ENCODE data around the gene TTC39B. TPM values are rescaled to one million over a fixed set of nuclear protein-coding genes. Genes with fewer than 3 reads are reported as not detected.

Gene TTC39B
- total and polyA plus RNA-seq, 2 donors (not counting 3 experiments of a cell fraction or from before 2014, with no cell fraction given), result 1.0 to 5.4 TPM

DNA sequence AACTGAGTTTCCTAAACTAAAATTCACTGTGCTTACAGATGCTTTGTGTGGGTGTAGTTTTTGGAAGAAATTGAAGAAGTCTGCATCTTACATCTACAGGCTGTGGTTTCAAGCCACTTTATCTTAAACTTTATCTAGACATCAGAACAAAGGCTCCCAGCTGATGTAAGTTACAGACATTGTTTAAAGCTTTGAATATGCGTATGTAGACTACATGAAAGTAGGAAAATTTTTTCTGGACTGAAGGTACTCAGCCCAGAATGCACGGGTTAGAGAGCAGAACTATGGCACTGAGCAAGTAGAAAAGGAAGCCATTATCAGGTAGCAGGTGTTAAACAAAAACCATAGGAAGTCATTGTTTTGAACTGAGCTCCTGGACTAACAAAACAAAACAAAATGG is 185.4 kb downstream of the TTC39B start:
- ChIA-PET POLR2A (no interaction called here), CTCF (interaction anchor here (0.7 to 1.2 kb wide), 4 partner anchors 11 to 36 kb away, joined by 3 to 5 read pairs (median 3); no protein-coding TSS in a partner anchor)
- no peaks in the 10 kb centered on the region for H3K36me3 ChIP-seq (ENCODE audit: control insufficient read depth in 2 of 2, extremely low read depth in 1 of 2, insufficient read depth in 2 of 2, low read length in 2 of 2)
- dilution Hi-C loops (cut with MboI; ENCODE audit: extremely low pct_ligation_motif_present, low sequenced_read_pairs), result no loop called here
- no peak overlapping the region for H3K9ac ChIP-seq (replicated peaks; ENCODE audit: extremely low read depth, insufficient read depth, low read length)
- BruUV-seq (replicated peaks), result no TSS peak
- no peak overlapping the region for H3K4me3 ChIP-seq (replicated peaks in 1 of 3; ENCODE audit: insufficient read depth in 1 of 3, low read depth in 1 of 3, low read length in 3 of 3)
- no peak overlapping the region for H2AFZ ChIP-seq (ENCODE audit: low read depth, low read length)
- peaks cover 3 to 4% of the 10 kb centered on the region in 2 experiments for H3K27me3 ChIP-seq (ENCODE audit: control insufficient read depth in 2 of 2, insufficient read depth in 2 of 2, low read length in 2 of 2)
- H3K27ac ChIP-seq (ENCODE audit: insufficient read depth, low read depth, low read length), result no peak overlapping the region
- intact Hi-C loops (cut with micrococcal nuclease), result loop anchor here (5.0 kb wide), 1 partner anchor 49 kb away; no protein-coding TSS in a partner anchor
- no peaks in the 10 kb centered on the region for H3K79me2 ChIP-seq (ENCODE audit: control insufficient read depth, insufficient read depth, low read length)
- TF ChIP-seq POLR2A (IDR thresholded peaks at IDR 0.05; ENCODE audit: low read depth, low read length) (no peak), EZH2 (IDR thresholded peaks at IDR 0.05; ENCODE audit: borderline replicate concordance, low read depth, low read length, severe bottlenecking) (no peak), JUN (IDR thresholded peaks at IDR 0.05; ENCODE audit: borderline replicate concordance, insufficient read depth, insufficient read length, low read depth) (no peak), POLR2AphosphoS5 (IDR thresholded peaks at IDR 0.05; ENCODE audit: insufficient read depth, low read depth, low read length) (no peak), GATA2 (IDR thresholded peaks at IDR 0.05; ENCODE audit: insufficient read depth, insufficient read length, low read depth, low read length) (no peak), FOS (IDR thresholded peaks at IDR 0.05; ENCODE audit: borderline replicate concordance, insufficient read depth, low read length) (no peak), MYC (IDR thresholded peaks at IDR 0.05; ENCODE audit: low read depth, low read length) (no peak)
- TF ChIP-seq, protein P1, sequence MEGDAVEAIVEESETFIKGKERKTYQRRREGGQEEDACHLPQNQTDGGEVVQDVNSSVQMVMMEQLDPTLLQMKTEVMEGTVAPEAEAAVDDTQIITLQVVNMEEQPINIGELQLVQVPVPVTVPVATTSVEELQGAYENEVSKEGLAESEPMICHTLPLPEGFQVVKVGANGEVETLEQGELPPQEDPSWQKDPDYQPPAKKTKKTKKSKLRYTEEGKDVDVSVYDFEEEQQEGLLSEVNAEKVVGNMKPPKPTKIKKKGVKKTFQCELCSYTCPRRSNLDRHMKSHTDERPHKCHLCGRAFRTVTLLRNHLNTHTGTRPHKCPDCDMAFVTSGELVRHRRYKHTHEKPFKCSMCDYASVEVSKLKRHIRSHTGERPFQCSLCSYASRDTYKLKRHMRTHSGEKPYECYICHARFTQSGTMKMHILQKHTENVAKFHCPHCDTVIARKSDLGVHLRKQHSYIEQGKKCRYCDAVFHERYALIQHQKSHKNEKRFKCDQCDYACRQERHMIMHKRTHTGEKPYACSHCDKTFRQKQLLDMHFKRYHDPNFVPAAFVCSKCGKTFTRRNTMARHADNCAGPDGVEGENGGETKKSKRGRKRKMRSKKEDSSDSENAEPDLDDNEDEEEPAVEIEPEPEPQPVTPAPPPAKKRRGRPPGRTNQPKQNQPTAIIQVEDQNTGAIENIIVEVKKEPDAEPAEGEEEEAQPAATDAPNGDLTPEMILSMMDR (IDR thresholded peaks at IDR 0.05; ENCODE audit: extremely low read depth in 1 of 2, insufficient read depth in 1 of 2, low read depth in 1 of 2, low read length in 2 of 2), result no peak
- TF ChIP-seq, protein P2, sequence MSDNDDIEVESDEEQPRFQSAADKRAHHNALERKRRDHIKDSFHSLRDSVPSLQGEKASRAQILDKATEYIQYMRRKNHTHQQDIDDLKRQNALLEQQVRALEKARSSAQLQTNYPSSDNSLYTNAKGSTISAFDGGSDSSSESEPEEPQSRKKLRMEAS (IDR thresholded peaks at IDR 0.05; ENCODE audit: insufficient read depth, insufficient read length), result no peak
- H4K20me1 ChIP-seq (replicated peaks; ENCODE audit: control insufficient read depth, extremely low read depth, insufficient read depth, low read length), result no peaks in the 10 kb centered on the region
- no peaks in the 10 kb centered on the region for H3K9me3 ChIP-seq (replicated peaks; ENCODE audit: control insufficient read depth, insufficient read depth, low read length)
- no peak overlapping the region for H3K4me2 ChIP-seq (ENCODE audit: insufficient read depth, low read length)
- no peaks in the 10 kb centered on the region for H3K9me1 ChIP-seq (replicated peaks; ENCODE audit: control insufficient read depth, extremely low read depth, insufficient read depth, low read length)
- DNase-seq (ENCODE audit: low read depth, low spot score) (no peak), FAIRE-seq (no peak)
- H3K4me1 ChIP-seq (ENCODE audit: control insufficient read depth, extremely low read depth, insufficient read depth, low read length), result peaks cover 5% of the 10 kb centered on the region

Measured in endothelial cell of umbilical vein (primary cell).